Measurements from ENCODE around the gene SHMT2.
A peak's percentile ranks its signal among the peaks of the same experiment; 100 is the strongest.

SHMT2 gene

GRCh38 chr12:57210461-57210860 lies 19.1 kb upstream of the SHMT2 start:
- ChIA-PET POLR2A (no interaction called here), CTCF (interaction anchor here (9.8 to 11.4 kb wide), 2 partner anchors 18 to 31 kb away, joined by 290 to 393 read pairs; partner anchors contain the start of gene SHMT2)
- no peak for DNase-seq (ENCODE audit: low read depth, low spot score)
- TF ChIP-seq CTCF (IDR thresholded peaks at IDR 0.05; ENCODE audit: insufficient read depth, low read length, missing control alignments) = no peak
- no peak overlapping the region for H3K4me3 ChIP-seq (ENCODE audit: low read depth, low read length)

GRCh38 chr12:57210926-57211692 lies 18.4 kb upstream of the SHMT2 start:
- H3K4me3 ChIP-seq (ENCODE audit: low read depth, low read length) = no peak overlapping the region
- POLR2A ChIA-PET = no interaction called here
- CTCF ChIA-PET = interaction anchor here (0.6 to 11.4 kb wide), 3 partner anchors 17 to 722 kb away, joined by 4 to 393 read pairs (median 290); partner anchors contain the start of gene SHMT2
- DNase-seq (ENCODE audit: low read depth, low spot score) = no peak
- TF ChIP-seq CTCF (IDR thresholded peaks at IDR 0.05; ENCODE audit: insufficient read depth, low read length, missing control alignments) = no peak

GRCh38 chr12:57211791-57212700 lies 17.5 kb upstream of the SHMT2 start:
- POLR2A ChIA-PET = no interaction called here
- DNase-seq (ENCODE audit: low read depth, low spot score) = no peak
- CTCF ChIA-PET = interaction anchor here (2.2 to 11.4 kb wide), 6 partner anchors 12 to 241 kb away, joined by 19 to 393 read pairs (median 50); partner anchors contain the start of genes SHMT2 and STAC3
- TF ChIP-seq CTCF (IDR thresholded peaks at IDR 0.05; ENCODE audit: insufficient read depth, low read length, missing control alignments) = no peak
- H3K4me3 ChIP-seq (ENCODE audit: low read depth, low read length) = no peak overlapping the region

GRCh38 chr12:57212701-57213057 lies 16.8 kb upstream of the SHMT2 start:
- no peak overlapping the region for H3K4me3 ChIP-seq (ENCODE audit: low read depth, low read length)
- POLR2A ChIA-PET = interaction anchor here (0.6 to 2.3 kb wide), 5 partner anchors 10 to 85 kb away, joined by 3 to 16 read pairs (median 4); partner anchors contain the start of gene SHMT2
- CTCF ChIA-PET = interaction anchor here (0.8 to 11.4 kb wide), 16 partner anchors 13 to 246 kb away, joined by 3 to 393 read pairs (median 19); partner anchors contain the start of genes GLI1, INHBE, SHMT2 and STAC3
- no peak for TF ChIP-seq CTCF (IDR thresholded peaks at IDR 0.05; ENCODE audit: insufficient read depth, low read length, missing control alignments)
- no peak for DNase-seq (ENCODE audit: low read depth, low spot score)

- POLR2A ChIA-PET = interaction anchor here (0.5 to 2.3 kb wide), 9 partner anchors 11 to 85 kb away, joined by 3 to 16 read pairs (median 3); partner anchors contain the start of gene SHMT2
- no peak overlapping the region for H3K4me3 ChIP-seq (ENCODE audit: low read depth, low read length)
- TF ChIP-seq CTCF (IDR thresholded peaks at IDR 0.05; ENCODE audit: insufficient read depth, low read length, missing control alignments) = peak; percentile 89
- no peak for DNase-seq (ENCODE audit: low read depth, low spot score)
- CTCF ChIA-PET = interaction anchor here (0.6 to 11.4 kb wide), 32 partner anchors 13 to 324 kb away, joined by 3 to 393 read pairs (median 7); partner anchors contain the start of genes GLI1, INHBE, LRP1 and SHMT2
Measured at GRCh38 chr12:57213058-57213715, 16.3 kb upstream of the SHMT2 start.

Measured in AG04449 (cell line).